Mucosa of descending colon (tissue), 3 donors: ENCODE data around the gene ASH1L. TPM values are rescaled to one million over a fixed set of nuclear protein-coding genes. Genes with fewer than 3 reads are reported as not detected.

ENCODE experiments used
- ATAC-seq: fragments of 200-7000 bp; cut with Tn5 transposase; one replicate; pipeline ENCODE4 v1.9.1; 2020; ENCODE audit warnings: mild to moderate bottlenecking, moderate library complexity
- DNase-seq, 3 donors: peaks; one replicate each; pipeline ENCODE4 v3.0.0-alpha.2; 2020
- H3K36me3 ChIP-seq: fragments of 200-600 bp; one replicate; pipeline ENCODE4 v1.8.0; 2021; ENCODE audit warnings: low read depth, mild to moderate bottlenecking
- H3K4me1 ChIP-seq: fragments of 200-600 bp; one replicate; pipeline ENCODE4 v1.8.0; 2021; ENCODE audit warnings: low read depth, mild to moderate bottlenecking
- H3K4me3 ChIP-seq: fragments of 200-600 bp; one replicate; pipeline ENCODE4 v1.8.0; 2021; ENCODE audit warnings: mild to moderate bottlenecking
- H3K9me3 ChIP-seq: fragments of 200-600 bp; one replicate; pipeline ENCODE4 v1.8.0; 2021; ENCODE audit warnings: mild to moderate bottlenecking
- CTCF ChIP-seq: fragments of 200-600 bp; IDR thresholded peaks from one replicate; pipeline ENCODE4 v1.8.0; 2022; ENCODE audit warnings: antibody characterized with exemption, mild to moderate bottlenecking
- intact Hi-C, 2 donors: fragments of 100-400 bp; cut with DNase I in 1 of 2; cut with micrococcal nuclease in 1 of 2; formaldehyde crosslinking; loops; one replicate each; pipeline versions ENCODE4 v1.11.0 to v1.11.1; 2022; cut with DNase I, micrococcal nuclease
- total RNA-seq, 3 donors: library from RNA; stranded (reverse); fragmentation: NEBNext Ultra II Directional in 2 of 3; extraction: Animal tissue kit (Norgen Biotek cat#: 25700) in 2 of 3; gene quantifications; one replicate each; pipeline versions ENCODE4 v1.2.1 to v1.2.4, GENCODE V29; 2021 to 2023
- donor health status: DM: no; HTN: no; CAD: no; lungs with moderate emphysema.
- donor health status: DM: no; HTN: no; CAD: no.
- donor health status: DM: no; HTN: yes; CAD: no.

Gene ASH1L
- total RNA-seq, 3 donors from 2014 or later, result 50.4 to 100 (median 64.4) TPM

DNA sequence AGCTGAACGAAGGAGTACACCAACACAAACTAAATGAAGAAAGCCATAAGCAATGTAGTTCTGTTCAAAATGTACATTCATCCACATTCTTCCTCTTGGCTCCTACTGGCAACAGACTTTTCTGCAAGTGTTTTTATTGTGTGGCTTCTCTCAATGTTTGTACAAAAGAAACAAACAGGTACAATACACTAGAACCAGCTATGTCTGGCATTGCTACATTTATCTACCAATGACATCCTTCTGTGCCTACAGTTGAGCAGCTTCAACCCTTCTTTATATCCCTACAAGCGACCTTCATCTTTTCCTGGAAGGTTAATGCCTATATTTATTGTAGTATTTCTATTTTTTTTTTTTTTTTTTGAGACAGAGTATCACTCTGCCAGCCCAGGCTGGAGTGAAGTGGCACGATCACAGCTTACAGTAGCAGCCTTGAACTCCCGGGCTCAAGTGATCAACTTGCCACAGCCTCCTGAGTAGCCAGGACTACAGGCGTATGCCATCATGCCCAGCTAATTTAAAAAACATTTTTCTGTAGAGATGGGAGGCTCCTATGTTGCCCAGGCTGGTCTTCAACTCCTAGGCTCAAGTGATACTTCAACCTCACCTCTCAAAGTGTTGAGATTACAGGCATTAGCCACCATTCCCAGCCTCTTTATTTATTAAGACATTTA lies 89.3 kb downstream of the ASH1L start:
- no peak for ATAC-seq
- intact Hi-C loops, result no loop called here
- TF ChIP-seq CTCF, result no peak
- H3K4me1 ChIP-seq, result no peaks in the 10 kb centered on the region
- H3K36me3 ChIP-seq, result no peaks in the 10 kb centered on the region
- H3K9me3 ChIP-seq, result peaks cover 9% of the 10 kb centered on the region
- H3K4me3 ChIP-seq, result no peak overlapping the region
- no peak for DNase-seq

DNA sequence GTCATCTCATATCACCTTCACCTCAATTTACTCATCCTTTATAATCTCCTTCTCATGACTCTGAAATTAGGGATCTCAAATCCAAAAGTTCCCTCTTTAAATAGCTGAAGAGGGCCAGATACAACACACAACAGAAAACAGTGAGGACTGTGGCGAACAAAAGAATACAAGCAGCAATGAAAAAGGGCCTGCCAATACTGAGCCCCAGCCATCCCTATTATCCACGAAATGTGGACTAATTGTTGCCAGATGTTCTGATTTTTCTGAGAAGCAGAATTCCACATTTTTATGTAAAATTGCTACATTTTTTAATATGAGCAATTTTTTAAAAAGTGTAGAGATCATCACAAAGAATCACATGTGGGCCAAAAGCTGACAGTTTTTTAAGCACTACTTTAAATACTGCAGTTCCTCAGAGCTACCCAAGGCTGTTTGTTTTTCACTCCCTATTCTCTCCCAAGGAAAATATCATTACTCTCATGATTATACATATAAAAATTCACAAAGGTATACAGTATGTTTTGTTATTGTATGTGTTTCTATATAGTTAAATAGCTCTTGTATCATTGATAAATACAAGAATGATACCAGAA lies 90.0 kb downstream of the ASH1L start:
- intact Hi-C loops, result no loop called here
- TF ChIP-seq CTCF, result no peak
- Histone ChIP-seq H3K4me1 (no peaks in the 10 kb centered on the region), H3K9me3 (peaks cover 9% of the 10 kb centered on the region), H3K4me3 (no peak overlapping the region), H3K36me3 (no peaks in the 10 kb centered on the region)
- DNase-seq (no peak), ATAC-seq (no peak)

- ATAC-seq (no peak), DNase-seq (no peak)
- Histone ChIP-seq H3K4me3 (no peak overlapping the region), H3K36me3 (no peaks in the 10 kb centered on the region), H3K9me3 (peaks cover 9% of the 10 kb centered on the region), H3K4me1 (no peaks in the 10 kb centered on the region)
- no peak for TF ChIP-seq CTCF
- intact Hi-C loops, result no loop called here
These were observed 90.7 kb downstream of the ASH1L start for GRCh38 chr1:155471891-155472290.

DNA sequence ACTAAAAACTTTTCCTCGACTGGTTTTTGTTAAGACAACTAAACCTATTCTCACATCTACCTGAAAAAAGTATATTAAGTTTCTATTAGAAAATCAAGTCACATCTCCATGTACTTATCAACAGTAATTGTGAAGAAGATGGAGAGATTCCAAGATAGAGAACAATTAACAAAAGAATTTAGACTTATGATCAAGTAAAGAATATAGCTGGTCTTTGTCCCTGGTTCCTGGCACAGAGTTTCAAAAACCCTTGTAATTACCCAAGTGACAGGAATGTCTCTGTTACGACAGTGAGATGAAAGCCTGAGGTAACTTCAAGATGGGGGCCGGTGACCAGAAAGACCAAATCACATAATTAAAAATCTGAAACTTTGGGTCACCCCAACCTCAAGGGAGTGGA lies 91.6 kb downstream of the ASH1L start:
- TF ChIP-seq CTCF, result no peak
- peaks cover 9% of the 10 kb centered on the region for H3K9me3 ChIP-seq
- H3K36me3 ChIP-seq, result no peaks in the 10 kb centered on the region
- H3K4me1 ChIP-seq, result no peaks in the 10 kb centered on the region
- DNase-seq (no peak), ATAC-seq (no peak)
- no peak overlapping the region for H3K4me3 ChIP-seq
- intact Hi-C loops, result no loop called here

GRCh38 chr1:155466996-155467395 lies 95.6 kb downstream of the ASH1L start:
- ATAC-seq (no peak), DNase-seq (no peak)
- Histone ChIP-seq H3K9me3 (peaks cover 9% of the 10 kb centered on the region), H3K4me3 (no peak overlapping the region), H3K4me1 (no peaks in the 10 kb centered on the region), H3K36me3 (no peaks in the 10 kb centered on the region)
- TF ChIP-seq CTCF, result no peak
- intact Hi-C loops, result no loop called here

DNA sequence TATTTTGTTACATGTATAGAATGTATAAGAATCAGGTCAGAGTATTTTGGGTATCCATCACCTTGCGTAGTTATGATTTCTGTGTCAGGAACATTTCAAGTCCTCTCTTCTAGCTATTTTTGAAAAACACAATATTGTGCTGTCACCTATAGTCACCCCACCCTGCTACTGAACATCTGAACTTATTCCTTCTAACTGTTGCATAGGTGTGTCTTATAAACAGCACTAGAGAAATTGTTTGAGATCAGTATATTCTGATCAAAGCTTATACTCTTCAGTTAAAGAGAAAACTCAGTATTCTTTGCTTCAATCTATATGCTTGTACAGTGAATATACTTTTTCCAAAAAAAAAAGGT lies 96.0 kb downstream of the ASH1L start:
- DNase-seq (no peak), ATAC-seq (no peak)
- no peak overlapping the region for H3K4me3 ChIP-seq
- intact Hi-C loops, result no loop called here
- TF ChIP-seq CTCF, result no peak
- peaks cover 5% of the 10 kb centered on the region for H3K9me3 ChIP-seq
- no peaks in the 10 kb centered on the region for H3K36me3 ChIP-seq
- H3K4me1 ChIP-seq, result no peaks in the 10 kb centered on the region
